GM12878 (cell line): Measurements from ENCODE around the gene PARS2. TPM values are rescaled to one million over a fixed set of nuclear protein-coding genes. Genes with fewer than 3 reads are reported as not detected.

Source experiments
- ATAC-seq: fragments of 200-7000 bp; cut with Tn5 transposase; 3 replicates; pipeline ENCODE4 v1.9.1; 2020; ENCODE audit warnings: mild to moderate bottlenecking, moderate library complexity
- BruUV-seq: library from RNA; stranded (reverse); fragments of 400-500 nt; replicated peaks from 2 replicates; lab custom pipeline; 2021; lab: Mats Ljungman, UMichigan
- CTCF ChIA-PET: fragments of 300-600 bp; sonication (Branson Sonifier 250); formaldehyde crosslinking; extraction: SDS; loops from one replicate; lab custom pipeline; 2021; ENCODE audit warnings: inconsistent platforms; lab: Yijun Ruan, JAX
- POLR2A ChIA-PET: fragments of 350-600 bp; formaldehyde crosslinking; extraction: SDS; loops from one replicate; lab custom pipeline; 2021; ENCODE audit warnings: inconsistent platforms; lab: Charles Lee
- RAD21 ChIA-PET: fragments of 300-600 bp; sonication (Branson Sonifier 250); formaldehyde crosslinking; loops from one replicate; lab custom pipeline; 2023; ENCODE audit warnings: antibody characterized with exemption; ENCODE audit not compliant: unreplicated experiment; lab: Charles Lee
- SMC1A ChIA-PET: fragments of 300-600 bp; sonication (Branson Sonifier 250); formaldehyde crosslinking; loops from one replicate; lab custom pipeline; 2023; ENCODE audit not compliant: unreplicated experiment, uncharacterized antibody; lab: Charles Lee
- DNase-seq: peaks from one replicate; pipeline ENCODE4 v3.0.0-alpha.2; 2011; ENCODE audit warnings: low read depth, low spot score
- FAIRE-seq: peaks from 3 replicates; lab custom pipeline; 2011; peaks lifted over from hg19 to GRCh38; lab: Jason Lieb, UNC
- H2AFZ ChIP-seq: 2 replicates; pipeline ENCODE4 v1.6.0; 2011; ENCODE audit warnings: low read depth, low read length, control low read depth; ENCODE audit not compliant: control insufficient read depth
- H3K27ac ChIP-seq: 2 replicates; pipeline ENCODE4 v1.5.1; 2011; ENCODE audit warnings: control low read depth; ENCODE audit not compliant: control insufficient read depth, insufficient read depth
- H3K27me3 ChIP-seq, 2 experiments: replicated peaks in 1 of 2; 2 replicates each; pipeline versions ENCODE4 v1.6.0 to v1.6.1; 2011; ENCODE audit warnings: low read length in 1 of 2; ENCODE audit not compliant: control insufficient read depth in 2 of 2, insufficient read depth in 2 of 2
- H3K36me3 ChIP-seq, 2 experiments: 2 replicates each; pipeline ENCODE4 v1.5.1; 2011; ENCODE audit warnings: low read length in 1 of 2; ENCODE audit not compliant: control insufficient read depth in 2 of 2, insufficient read depth in 2 of 2
- H3K4me1 ChIP-seq: 2 replicates; pipeline ENCODE4 v1.6.1; 2011; ENCODE audit warnings: mild to moderate bottlenecking, low read length, moderate library complexity, mixed read lengths; ENCODE audit not compliant: control insufficient read depth, insufficient read depth
- H3K4me2 ChIP-seq: 2 replicates; pipeline ENCODE4 v1.6.0; 2011; ENCODE audit warnings: control low read depth; ENCODE audit not compliant: control insufficient read depth, insufficient read depth
- H3K4me3 ChIP-seq: fragments of 200-600 bp; sonication (generic); 2 replicates; pipeline ENCODE4 v1.5.1; 2016
- H3K79me2 ChIP-seq: 2 replicates; pipeline ENCODE4 v1.6.0; 2011; ENCODE audit warnings: low read length; ENCODE audit not compliant: control insufficient read depth, insufficient read depth
- H3K9ac ChIP-seq: 2 replicates; pipeline ENCODE4 v1.8.0; 2011; ENCODE audit warnings: low read length, control low read depth, mixed read lengths; ENCODE audit not compliant: control insufficient read depth, insufficient read depth
- H3K9me3 ChIP-seq: replicated peaks from 3 replicates; pipeline ENCODE4 v1.5.1; 2011; ENCODE audit warnings: mild to moderate bottlenecking, low read length; ENCODE audit not compliant: control insufficient read depth, insufficient read depth
- H4K20me1 ChIP-seq: 2 replicates; pipeline ENCODE4 v1.6.0; 2011; ENCODE audit not compliant: control insufficient read depth, insufficient read depth
- ESRRA ChIP-seq: IDR thresholded peaks from 2 replicates; pipeline ENCODE4 v1.6.1; 2012; ENCODE audit warnings: mild to moderate bottlenecking, low read length, improper control_type of control experiment
- ETV6 ChIP-seq, 2 experiments: fragments of 450-650 bp in 1 of 2; IDR thresholded peaks in 1 of 2; conservative IDR thresholded peaks in 1 of 2; 2 replicates each; pipeline ENCODE4 v1.6.1; 2014; ENCODE audit warnings: antibody characterized with exemption in 1 of 2, borderline replicate concordance in 1 of 2, low read depth in 1 of 2, mild to moderate bottlenecking in 1 of 2, moderate library complexity in 1 of 2
- HDAC6 ChIP-seq: fragments of 200-600 bp; sonication (generic); IDR thresholded peaks from one replicate; pipeline ENCODE4 v1.8.0; 2017; ENCODE audit warnings: antibody characterized with exemption; ENCODE audit not compliant: unreplicated experiment
- HDGF ChIP-seq: fragments of 450-650 bp; IDR thresholded peaks from 2 replicates; pipeline ENCODE4 v1.6.1; 2016; ENCODE audit warnings: antibody characterized with exemption
- JUND ChIP-seq: IDR thresholded peaks from 2 replicates; pipeline ENCODE4 v1.6.1; 2012; ENCODE audit warnings: low read depth, mild to moderate bottlenecking, low read length, improper control_type of control experiment, moderate library complexity
- MAX ChIP-seq: IDR thresholded peaks from 2 replicates; pipeline ENCODE4 v1.6.1; 2012; ENCODE audit warnings: low read depth, low read length, improper control_type of control experiment
- NFYB ChIP-seq: IDR thresholded peaks from 2 replicates; pipeline ENCODE4 v1.6.1; 2011; ENCODE audit warnings: low read depth, mild to moderate bottlenecking, low read length, improper control_type of control experiment, moderate library complexity; ENCODE audit not compliant: insufficient read depth
- PAX8 ChIP-seq: fragments of 450-650 bp; IDR thresholded peaks from 2 replicates; pipeline ENCODE4 v1.6.1; 2017; ENCODE audit warnings: mild to moderate bottlenecking, moderate library complexity
- POLR2AphosphoS5 ChIP-seq: IDR thresholded peaks from 2 replicates; pipeline ENCODE4 v1.6.1; 2011; ENCODE audit warnings: mild to moderate bottlenecking, low read length, inconsistent platforms
- RELA ChIP-seq: fragments of 450-650 bp; IDR thresholded peaks from 2 replicates; pipeline ENCODE4 v1.8.0; 2014; ENCODE audit warnings: borderline replicate concordance; ENCODE audit not compliant: partially characterized antibody
- REST ChIP-seq: IDR thresholded peaks from 2 replicates; pipeline ENCODE4 v1.6.1; 2012; ENCODE audit warnings: mild to moderate bottlenecking, low read depth, low read length
- SKIL ChIP-seq: fragments of 450-650 bp; IDR thresholded peaks from 2 replicates; pipeline ENCODE4 v1.6.1; 2017; ENCODE audit warnings: mild to moderate bottlenecking, low read depth, inconsistent platforms; ENCODE audit not compliant: poor library complexity, severe bottlenecking
- SMAD5 ChIP-seq: IDR thresholded peaks from 2 replicates; pipeline ENCODE4 v1.6.1; 2016; ENCODE audit warnings: antibody characterized with exemption, low read depth
- TBL1XR1 ChIP-seq: IDR thresholded peaks from 2 replicates; pipeline ENCODE4 v1.6.1; 2012; ENCODE audit warnings: low read depth, low read length, improper control_type of control experiment
- YBX1 ChIP-seq: fragments of 450-650 bp; IDR thresholded peaks from 2 replicates; pipeline ENCODE4 v1.6.1; 2016; ENCODE audit warnings: antibody characterized with exemption
- YY1 ChIP-seq: IDR thresholded peaks from 2 replicates; pipeline ENCODE4 v1.6.1; 2011; ENCODE audit warnings: low read depth, mild to moderate bottlenecking, low read length
- ZNF24 ChIP-seq: fragments of 450-650 bp; IDR thresholded peaks from 2 replicates; pipeline ENCODE4 v1.6.1; 2017; ENCODE audit warnings: antibody characterized with exemption, mild to moderate bottlenecking
- ZNF384 ChIP-seq: IDR thresholded peaks from 2 replicates; pipeline ENCODE4 v1.6.1; 2012; ENCODE audit warnings: low read depth, mild to moderate bottlenecking, low read length, improper control_type of control experiment, borderline replicate concordance
- ZNF622 ChIP-seq: fragments of 450-650 bp; IDR thresholded peaks from 2 replicates; pipeline ENCODE4 v1.6.1; 2017; ENCODE audit warnings: mild to moderate bottlenecking, inconsistent platforms
- WGBS: methylation state at CpG from one replicate; pipeline ENCODE4 v1.1.6; 2016; ENCODE audit warnings: low lambda C conversion rate; ENCODE audit not compliant: insufficient replicate concordance, insufficient coverage; ENCODE audit errors: missing lambda C conversion rate; 5-methylcytosine and 5-hydroxymethylcytosine counted together
- in situ Hi-C: fragments of 300-500 bp; cut with MboI; formaldehyde crosslinking; loops from 9 replicates; pipeline ENCODE4 v1.14.3; 2018; ENCODE audit warnings: mixed read lengths
- intact Hi-C: fragments of 100-400 bp; cut with micrococcal nuclease; formaldehyde crosslinking; loops from one replicate; pipeline ENCODE4 v1.14.2; 2022; ENCODE audit not compliant: unreplicated experiment
- polyA plus RNA-seq, 11 experiments: library from polyadenylated mRNA; depleted of rRNA in 4 of 11; unstranded in 6 of 11; stranded (reverse) in 5 of 11; fragments of >200 nt; fragmentation: Nextera tagmentation in 4 of 11; fragmentation: Illumina TruSeq in 1 of 11; extraction: Ambion mirVana in 4 of 11; extraction: Trizol in 1 of 11; gene quantifications; 1 replicate in 1 of 11; 2 replicates in 10 of 11; pipeline versions ENCODE4 v1.2.1 to v1.2.3, GENCODE V29; 2011 to 2016; ENCODE audit warnings: inconsistent platforms in 2 of 11, missing spikeins in 2 of 11, low read depth in 1 of 11
- total RNA-seq, 4 experiments: library from RNA; depleted of rRNA in 3 of 4; stranded (reverse); fragments of >200 nt in 3 of 4; fragmentation: Illumina TruSeq in 1 of 4; extraction: Trizol in 1 of 4; gene quantifications; 2 replicates each; pipeline versions ENCODE4 v1.2.1 to v1.2.3, GENCODE V29; 2013 to 2021

The PARS2 gene
- total and polyA plus RNA-seq, 10 of the 15 experiments (the other 5 are each of a cell fraction or from before 2014, with no cell fraction given): 3.7 to 12.2 (median 5.9) TPM

- Histone ChIP-seq H3K4me3 (no peak overlapping the region), H3K79me2 (no peaks in the 10 kb centered on the region), H3K36me3 (no peaks in the 10 kb centered on the region), H4K20me1 (no peaks in the 10 kb centered on the region), H3K4me2 (no peak overlapping the region), H2AFZ (no peak overlapping the region), H3K9me3 (peaks cover 2% of the 10 kb centered on the region; the same call in 2 of the 3 replicates), H3K9ac (no peak overlapping the region)
- ATAC-seq (no peak), DNase-seq (no peak), FAIRE-seq (no peak)
- WGBS: 77% methylated on average over 4 of the region's 4 CpGs
- SMC1A ChIA-PET: interaction anchor here (1.0 to 1.3 kb wide), 3 partner anchors 9 to 29 kb away, joined by 3 to 5 read pairs (median 4); no protein-coding TSS in a partner anchor
- CTCF ChIA-PET: interaction anchor here (0.8 to 2.4 kb wide), 3 partner anchors 12 to 28 kb away, joined by 5 to 12 read pairs (median 6); no protein-coding TSS in a partner anchor
- RAD21 ChIA-PET: interaction anchor here (0.8 to 1.0 kb wide), 2 partner anchors 15 to 18 kb away, joined by 3 read pairs; no protein-coding TSS in a partner anchor
- POLR2A ChIA-PET: no interaction called here
- intact Hi-C loops (loop anchor here (5.0 kb wide), 1 partner anchor 78 kb away; the partner anchor contains the start of gene TTC4), in situ Hi-C loops (no loop called here)
- BruUV-seq: no TSS peak
- TF ChIP-seq ZNF384 (no peak), ESRRA (no peak), YBX1 (no peak), POLR2AphosphoS5 (no peak), NFYB (no peak), HDAC6 (no peak), SMAD5 (no peak), JUND (no peak), ETV6 (conservative IDR thresholded peaks at IDR 0.05 in 1 of 2, IDR thresholded peaks at IDR 0.05 in 1 of 2; ENCODE audit: borderline replicate concordance in 1 of 2, low read depth in 1 of 2) (no peak), HDGF (no peak), PAX8 (no peak), MAX (no peak), SKIL (no peak), REST (no peak), RELA (no peak), ZNF24 (no peak), ZNF622 (no peak), YY1 (no peak), TBL1XR1 (no peak)
- TF ChIP-seq, all 136 proteins: peak for 0
- no peaks in the 10 kb centered on the region for H3K27me3 ChIP-seq
- H3K27ac ChIP-seq: no peak overlapping the region
- peaks cover 22% of the 10 kb centered on the region for H3K4me1 ChIP-seq
Observed at GRCh38 chr1:54795356-54795665, 31.0 kb upstream of the PARS2 start.
